Lower leg skin (tissue), 3 donors: Measurements from ENCODE around the gene PAIP2.

Experiments used
- POLR2A ChIP-seq, 2 donors: fragments of 450-650 bp; IDR thresholded peaks; one replicate each; pipeline ENCODE4 v1.6.1; 2016 to 2017; ENCODE audit warnings: antibody characterized with exemption in 2 of 2, mild to moderate bottlenecking in 1 of 2, moderate library complexity in 1 of 2
- TF ChIP-seq, protein P1 (sequence below), 3 donors: fragments of 450-650 bp; IDR thresholded peaks; one replicate each; pipeline ENCODE4 v1.5.1; 2016; ENCODE audit warnings: antibody characterized with exemption in 3 of 3, mild to moderate bottlenecking in 3 of 3, moderate library complexity in 2 of 3

DNA sequence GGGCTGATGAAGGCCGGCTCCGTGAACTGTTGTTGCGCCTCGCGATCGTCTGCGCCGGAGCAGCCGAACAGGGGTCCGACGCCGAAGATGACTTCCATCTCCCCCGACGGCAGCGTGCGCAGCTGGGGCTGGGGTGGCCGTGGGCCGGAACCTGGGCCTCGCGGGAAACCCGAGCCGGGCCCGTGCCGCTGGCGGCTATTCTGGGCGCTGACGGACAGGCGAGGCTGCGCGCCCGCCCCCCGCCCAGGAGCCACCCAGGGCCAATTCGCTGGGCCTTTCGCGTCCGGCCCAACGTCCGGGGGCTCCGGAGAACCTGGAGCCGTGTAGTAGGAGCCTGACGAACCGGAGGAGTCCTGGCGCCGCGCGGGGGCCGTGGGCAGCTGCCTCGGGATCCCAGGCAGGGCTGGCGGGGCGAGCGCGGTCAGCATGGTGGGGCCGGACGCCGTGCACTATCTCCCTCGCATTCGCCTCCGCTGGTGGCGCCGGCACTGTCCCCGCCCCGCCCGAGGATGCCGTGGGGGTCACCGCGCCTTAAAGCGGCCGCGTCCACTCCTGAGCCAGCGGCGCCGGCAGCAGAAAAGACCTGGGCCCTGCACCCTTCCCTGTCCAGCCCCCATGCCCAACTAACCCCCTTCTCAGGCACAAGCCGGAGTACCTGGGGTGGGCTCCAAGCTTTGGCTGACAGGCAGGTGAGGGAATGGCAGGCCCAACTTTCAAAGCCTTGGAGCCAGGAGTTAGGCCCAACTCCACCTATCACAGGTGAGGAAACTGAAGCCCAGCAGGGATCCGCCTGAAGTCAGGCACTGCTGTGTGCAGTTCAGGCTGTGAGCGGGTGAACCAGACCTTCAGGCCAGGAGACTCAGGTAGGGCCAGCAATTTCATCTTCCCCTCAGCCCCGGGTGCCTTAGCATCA is 53.3 kb downstream of the PAIP2 start, which contains the start of gene PROB1:
- TF ChIP-seq, protein P1, sequence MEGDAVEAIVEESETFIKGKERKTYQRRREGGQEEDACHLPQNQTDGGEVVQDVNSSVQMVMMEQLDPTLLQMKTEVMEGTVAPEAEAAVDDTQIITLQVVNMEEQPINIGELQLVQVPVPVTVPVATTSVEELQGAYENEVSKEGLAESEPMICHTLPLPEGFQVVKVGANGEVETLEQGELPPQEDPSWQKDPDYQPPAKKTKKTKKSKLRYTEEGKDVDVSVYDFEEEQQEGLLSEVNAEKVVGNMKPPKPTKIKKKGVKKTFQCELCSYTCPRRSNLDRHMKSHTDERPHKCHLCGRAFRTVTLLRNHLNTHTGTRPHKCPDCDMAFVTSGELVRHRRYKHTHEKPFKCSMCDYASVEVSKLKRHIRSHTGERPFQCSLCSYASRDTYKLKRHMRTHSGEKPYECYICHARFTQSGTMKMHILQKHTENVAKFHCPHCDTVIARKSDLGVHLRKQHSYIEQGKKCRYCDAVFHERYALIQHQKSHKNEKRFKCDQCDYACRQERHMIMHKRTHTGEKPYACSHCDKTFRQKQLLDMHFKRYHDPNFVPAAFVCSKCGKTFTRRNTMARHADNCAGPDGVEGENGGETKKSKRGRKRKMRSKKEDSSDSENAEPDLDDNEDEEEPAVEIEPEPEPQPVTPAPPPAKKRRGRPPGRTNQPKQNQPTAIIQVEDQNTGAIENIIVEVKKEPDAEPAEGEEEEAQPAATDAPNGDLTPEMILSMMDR (IDR thresholded peaks at IDR 0.05): no peak
- no peak for TF ChIP-seq POLR2A (IDR thresholded peaks at IDR 0.05)
